Stimulated activated CD4-positive, alpha-beta T cell treated with anti-CD3 and anti-CD28 coated beads, Interleukin-4, amount 100 ng/mL, for 24 hours (primary cell): ENCODE data around the gene PRKG2.
"Not testable (repeated sequence)": the region's sequence is repeated elsewhere in the genome, so short reads cannot be mapped to it uniquely, and the experiment has no call there.

Source experiments
- DNase-seq: peaks from one replicate; pipeline ENCODE4 v3.0.0-alpha.2; 2020

Gene PRKG2, protein sequence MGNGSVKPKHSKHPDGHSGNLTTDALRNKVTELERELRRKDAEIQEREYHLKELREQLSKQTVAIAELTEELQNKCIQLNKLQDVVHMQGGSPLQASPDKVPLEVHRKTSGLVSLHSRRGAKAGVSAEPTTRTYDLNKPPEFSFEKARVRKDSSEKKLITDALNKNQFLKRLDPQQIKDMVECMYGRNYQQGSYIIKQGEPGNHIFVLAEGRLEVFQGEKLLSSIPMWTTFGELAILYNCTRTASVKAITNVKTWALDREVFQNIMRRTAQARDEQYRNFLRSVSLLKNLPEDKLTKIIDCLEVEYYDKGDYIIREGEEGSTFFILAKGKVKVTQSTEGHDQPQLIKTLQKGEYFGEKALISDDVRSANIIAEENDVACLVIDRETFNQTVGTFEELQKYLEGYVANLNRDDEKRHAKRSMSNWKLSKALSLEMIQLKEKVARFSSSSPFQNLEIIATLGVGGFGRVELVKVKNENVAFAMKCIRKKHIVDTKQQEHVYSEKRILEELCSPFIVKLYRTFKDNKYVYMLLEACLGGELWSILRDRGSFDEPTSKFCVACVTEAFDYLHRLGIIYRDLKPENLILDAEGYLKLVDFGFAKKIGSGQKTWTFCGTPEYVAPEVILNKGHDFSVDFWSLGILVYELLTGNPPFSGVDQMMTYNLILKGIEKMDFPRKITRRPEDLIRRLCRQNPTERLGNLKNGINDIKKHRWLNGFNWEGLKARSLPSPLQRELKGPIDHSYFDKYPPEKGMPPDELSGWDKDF

DNA sequence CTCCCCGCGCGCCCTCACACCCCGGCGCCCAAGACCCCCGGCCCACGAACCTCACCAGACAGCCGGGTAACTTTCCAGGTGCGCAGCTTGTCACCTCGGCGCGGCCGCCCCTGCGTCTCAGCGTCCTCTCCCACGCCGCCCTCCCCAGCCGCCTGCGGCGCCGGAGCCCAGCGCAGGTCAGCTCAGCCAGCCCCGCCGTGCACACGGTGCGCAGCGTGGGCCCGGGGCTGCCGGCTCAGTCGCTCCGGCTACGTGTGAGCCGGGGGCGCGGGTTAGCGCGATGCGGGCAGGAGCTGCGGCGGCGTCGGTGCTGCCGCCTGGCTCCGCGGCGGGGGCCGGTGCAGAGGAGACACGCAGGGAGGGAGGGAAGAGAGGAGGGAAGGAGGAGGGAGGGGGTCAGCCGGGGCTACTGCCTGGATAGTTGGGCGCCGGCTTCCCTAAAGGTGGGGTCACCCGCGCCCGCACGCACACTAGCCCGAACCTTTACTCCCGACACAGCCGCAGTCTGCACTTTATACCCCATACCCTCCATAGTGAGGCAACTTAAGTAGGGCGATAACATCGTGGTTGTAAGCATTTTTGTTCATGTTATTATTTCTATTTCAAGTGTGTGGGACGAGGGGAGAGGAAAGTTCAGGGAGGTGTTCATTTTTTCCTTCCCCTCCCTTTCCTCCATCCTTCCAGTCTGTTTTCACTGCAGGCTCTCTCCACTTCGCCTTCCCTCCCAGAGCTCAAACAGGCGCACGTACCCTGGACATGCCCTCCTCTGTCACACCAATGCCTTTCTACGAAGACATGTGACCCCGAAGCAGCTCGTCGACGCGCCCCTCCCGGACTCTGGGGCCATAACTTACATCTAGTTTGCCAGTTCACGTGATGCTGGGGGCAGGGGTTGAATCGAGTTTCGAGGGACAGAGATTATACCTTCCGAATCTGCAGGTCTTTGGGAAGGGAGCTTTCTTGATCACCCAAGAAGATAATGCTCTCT, at the start of gene PRKG2:
PRKG2 (minus strand) TSS at position 342 of the 988 bp plus-strand sequence. CDS start 10,175 bp downstream, outside the sequence.
- no peak for DNase-seq

DNA sequence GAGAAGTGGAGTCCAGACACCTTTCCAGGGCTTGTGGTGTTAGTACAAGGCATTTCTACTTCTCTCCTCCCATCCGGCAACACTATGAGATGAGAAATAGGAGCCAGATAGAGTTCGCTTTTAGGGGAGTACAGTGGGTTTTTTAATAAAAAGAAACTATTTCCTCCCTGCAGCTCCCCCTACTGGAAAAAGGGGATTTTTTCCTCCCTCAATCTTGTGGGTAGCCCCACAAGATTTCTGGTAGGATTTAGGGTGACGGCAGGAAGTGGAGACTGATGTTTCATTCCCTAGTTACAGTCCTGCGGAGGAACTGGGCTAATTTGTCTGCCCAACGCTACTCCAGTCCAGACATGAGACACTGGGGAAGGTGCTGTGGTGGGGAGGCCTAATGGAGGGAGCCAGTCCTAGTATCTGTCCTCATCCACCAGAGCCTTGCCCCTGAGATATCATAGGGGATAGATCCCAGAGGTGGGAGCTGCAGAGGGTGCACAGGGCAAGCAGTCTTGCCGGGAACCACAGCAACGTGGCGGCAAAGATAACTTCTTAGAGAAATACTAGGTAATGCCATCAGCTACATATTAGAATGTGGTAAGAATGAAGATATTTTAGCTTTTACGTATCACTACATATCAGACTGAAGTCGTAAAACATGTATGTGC, 45.5 kb upstream of the PRKG2 start:
- DNase-seq = no peak

DNA sequence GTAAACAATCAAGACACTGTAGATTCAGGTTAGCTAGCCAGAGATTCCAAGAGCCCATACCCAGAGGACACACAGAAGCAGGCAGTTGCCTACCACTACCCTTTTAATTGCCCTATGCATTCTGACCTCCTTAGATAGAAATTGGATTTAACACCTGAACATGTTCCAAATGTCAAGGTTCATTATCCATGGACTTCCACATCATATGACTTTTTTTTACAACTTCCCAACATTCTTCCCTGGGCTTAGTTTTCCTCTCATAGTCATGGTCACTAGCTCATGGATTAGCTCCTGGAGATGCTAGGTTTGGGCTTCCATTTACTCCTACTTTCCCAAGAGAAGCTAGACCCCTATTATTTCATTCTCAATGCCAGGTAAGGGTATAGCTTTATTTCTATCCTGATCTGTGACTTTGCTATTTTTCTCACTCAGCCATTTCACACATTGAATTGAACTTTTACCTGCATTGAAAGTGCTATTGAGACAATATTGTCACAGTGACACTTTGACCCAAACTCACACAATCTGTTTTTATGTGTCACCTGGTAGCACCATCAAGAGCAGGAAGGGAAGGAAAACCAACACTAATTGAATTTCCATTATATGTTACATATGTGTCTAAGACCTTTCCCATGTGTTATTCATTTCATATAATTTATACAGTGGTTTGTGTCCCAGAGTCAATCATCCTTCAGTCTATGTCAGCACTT, 44.0 kb upstream of the PRKG2 start:
- no peak for DNase-seq

DNA sequence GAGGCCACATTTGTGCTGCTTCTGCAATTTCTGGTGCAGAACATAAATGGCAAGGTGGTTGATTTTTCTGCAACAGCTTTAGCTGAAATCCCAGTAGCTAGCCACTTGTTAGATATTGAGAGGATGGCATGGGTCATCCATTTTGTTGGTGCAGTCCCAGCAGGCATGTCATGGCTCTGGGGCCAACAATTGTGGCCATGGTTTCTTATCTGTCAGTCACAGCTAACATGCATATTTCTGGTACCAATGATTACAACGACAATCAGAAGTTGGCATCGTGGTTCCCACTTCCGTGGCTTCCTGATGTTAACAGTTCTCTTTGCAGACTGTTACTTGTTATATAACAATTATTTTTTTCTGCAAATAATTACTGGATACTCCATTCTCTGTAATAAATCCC, 42.8 kb upstream of the PRKG2 start:
- no peak for DNase-seq

DNA sequence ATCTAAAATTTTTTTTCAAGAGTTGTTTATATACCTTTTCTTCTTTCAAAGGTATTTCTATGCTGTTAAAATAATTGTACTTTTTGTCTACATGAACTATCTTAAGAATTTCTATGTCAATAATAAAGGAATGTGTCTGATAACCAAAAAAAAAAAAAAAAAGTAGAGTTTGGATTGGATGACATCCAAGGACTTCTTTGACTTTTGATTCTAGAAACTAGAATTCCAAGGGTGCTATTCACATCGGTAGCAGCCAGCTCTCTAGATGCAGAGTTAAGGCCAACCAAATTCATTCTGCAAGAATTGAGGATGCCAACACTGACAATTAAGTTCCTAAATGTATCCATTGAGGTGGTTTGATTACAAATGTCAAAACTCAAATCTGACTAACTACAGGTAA, 42.0 kb upstream of the PRKG2 start:
- no peak for DNase-seq

DNA sequence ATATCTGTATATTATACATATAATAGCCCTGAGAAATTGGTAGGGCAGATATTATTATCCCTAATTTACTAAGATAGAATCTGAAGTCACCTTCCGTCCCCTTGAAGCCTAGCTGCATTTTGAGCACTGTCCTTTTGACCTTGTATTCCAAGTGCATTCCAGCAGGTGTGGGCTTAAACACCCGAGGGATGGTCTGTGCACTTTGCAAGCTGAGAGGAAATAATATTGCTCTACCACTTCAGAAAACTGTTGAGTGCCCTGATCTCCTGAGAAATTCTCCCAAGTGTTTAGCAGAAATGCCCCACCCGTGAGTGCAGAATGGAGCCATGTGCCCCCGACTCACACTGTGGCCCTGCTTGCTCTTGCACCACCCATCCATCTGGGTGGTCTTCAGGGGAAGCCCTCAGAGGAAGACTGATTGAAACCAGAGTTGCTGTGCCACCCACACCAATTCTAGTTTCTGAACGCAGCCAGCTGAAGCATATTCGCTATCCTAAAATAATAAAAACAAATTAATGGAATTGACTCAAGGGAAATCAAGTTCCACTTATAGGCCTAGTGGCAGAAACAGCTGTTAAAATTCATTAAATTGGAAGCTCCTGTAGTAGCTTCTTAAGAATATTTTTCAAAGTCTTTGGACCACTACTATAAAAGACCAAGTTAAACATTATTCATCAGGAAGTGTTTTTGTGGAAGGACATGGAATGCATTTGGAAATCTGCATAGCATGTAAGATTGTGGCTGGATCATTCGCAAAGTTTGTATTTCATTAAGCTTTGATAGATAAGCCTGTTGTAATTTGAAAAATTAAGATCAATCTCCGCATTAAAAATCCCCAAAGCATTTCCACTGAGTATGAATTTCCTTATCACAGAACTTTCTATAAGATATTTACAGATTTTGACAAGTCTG, 41.3 kb upstream of the PRKG2 start:
- no peak for DNase-seq

DNA sequence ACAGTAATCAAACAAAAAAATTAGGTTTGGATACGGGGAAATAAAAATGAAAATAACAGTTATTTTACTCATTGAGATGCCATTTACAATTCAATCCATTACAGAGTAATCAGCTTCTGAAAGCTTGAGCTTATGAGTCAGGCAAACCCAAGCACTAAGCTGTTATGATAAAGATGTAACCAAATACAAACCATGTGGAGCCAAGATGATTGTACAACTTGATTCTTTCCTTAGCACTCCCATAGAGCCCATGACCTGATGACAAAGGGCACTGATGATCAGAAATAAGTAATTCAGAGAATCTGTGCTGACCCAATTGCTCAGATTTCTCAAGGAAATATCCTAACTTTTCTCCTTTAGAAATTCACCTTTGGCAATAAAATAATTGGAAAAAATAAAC, 40.5 kb upstream of the PRKG2 start:
- DNase-seq = no peak

DNA sequence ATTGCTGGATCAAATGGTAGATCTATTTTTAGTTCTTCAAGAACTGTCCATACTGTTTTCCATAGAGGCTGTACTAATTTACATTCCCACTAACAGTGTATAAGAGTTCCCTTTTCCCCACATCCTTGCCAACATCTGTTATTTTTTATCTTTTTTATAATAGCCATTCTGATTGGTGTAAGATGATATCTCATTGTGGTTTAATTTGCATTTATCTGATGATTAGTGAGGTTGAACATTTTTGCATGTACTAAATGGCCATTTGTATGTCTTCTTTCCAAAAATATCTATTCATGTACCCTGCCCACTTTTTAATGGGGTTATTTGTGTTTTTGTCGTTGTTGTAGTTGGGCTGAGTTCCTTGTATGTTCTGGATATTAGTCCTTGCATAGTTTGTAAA, 35.4 kb upstream of the PRKG2 start:
- no peak for DNase-seq

DNA sequence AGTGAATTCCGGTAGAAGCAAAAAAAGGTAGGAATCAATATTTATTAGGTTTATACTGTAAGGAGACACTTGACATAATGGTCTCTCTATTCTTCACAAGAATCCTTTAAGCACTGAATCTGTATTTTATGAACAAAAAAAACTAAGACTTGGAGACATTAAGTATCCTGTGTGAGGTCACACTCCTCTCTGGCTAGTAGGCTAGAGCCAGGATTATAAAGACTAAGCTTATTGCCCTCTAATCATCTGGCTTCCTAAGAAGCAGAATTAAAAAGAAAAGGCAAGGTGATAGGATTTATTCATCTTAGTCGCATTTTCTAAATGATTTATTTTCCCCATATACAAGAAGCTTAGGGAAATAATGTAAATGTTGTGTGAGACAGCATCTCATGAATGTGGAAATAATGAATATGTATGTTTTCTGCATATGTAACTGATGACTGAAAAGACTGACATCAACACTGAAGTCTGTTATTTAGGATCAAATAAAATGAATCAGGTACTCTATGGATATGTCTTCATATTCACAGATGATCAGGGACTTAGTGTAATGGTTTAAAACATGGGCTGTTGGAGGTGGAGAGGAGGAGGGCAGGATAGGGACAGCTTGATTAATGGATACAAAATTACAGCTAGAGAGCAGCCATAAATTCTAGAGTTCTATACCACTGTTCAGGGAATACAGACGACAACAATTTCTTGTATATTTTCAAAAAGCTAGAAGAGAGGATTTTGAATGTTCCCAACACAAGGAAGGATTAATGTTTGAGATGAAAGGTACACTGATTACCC, 30.4 kb upstream of the PRKG2 start:
- DNase-seq = no peak

DNA sequence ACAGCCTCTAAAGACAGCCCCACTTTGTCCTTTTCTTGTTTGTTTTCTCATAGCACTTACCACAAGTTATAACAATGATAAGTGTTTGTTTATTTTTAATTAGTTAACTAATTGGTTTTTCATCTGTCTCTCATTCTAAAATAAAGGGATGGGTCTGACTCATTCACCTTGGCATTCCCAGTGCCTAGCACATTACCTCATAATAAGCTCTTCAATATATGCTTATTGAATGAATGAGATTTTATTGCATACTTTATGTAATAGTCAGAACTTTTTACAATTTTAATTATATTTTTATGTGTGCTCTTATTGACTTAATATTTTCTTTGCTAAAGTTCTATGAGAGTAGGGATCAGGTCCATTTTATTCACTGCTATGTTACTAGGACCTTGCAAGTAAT, 22.8 kb upstream of the PRKG2 start:
- no peak for DNase-seq

DNA sequence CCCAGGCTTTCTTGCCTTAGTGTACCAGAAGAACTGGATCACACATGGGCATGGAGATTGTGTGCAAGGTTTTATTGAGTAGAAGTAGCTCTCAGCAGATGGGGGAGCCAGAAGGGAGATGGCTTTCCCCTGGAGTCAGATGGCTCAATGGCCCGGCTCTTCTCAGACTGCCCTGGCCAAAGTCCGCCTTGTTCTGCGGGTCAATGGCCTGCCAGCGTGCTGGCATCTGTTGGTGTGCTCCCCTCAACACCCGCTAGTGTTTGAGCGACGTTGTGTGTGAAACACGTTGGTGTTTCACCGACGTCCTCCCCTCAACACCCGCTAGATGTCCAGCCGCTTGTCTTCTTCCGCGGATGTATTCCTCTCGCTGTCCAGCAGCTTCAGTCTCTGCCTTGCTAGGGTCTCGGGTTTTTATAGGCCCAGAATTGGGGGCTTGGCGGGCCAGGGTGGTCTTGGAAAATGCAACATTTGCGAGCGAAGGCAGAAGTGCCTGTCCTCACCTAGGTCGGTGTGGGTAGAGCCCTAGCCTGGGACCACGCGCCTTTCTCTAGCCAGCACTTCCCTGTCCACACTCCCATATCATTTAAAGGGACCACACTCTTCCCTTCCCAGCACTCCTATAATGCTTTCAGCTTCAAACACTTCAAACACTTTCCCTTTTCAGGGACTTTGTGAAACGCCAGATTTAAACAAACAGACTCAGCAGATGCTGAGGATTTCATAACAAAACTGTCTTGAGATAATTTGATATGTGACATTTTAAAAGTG, 21.1 kb upstream of the PRKG2 start:
- no peak for DNase-seq

DNA sequence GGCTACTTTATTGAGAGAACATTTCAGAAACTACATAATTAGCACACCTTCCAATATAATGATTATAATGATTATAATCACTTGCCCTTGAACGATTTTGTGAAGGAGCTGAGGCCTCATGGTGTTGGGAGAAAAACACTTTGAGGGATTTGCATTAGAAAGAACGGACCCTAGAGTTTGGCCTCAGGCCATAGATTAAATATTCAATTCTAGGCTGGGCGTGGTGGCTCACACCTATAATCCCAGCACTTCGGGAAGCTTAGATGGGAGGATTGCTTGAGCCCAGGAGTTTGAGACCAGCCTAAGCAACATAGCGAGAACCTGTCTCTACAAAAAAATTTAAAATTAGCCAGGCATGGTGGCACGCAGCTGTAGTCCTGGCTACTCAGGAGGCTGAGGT, 12.9 kb upstream of the PRKG2 start:
- DNase-seq = no peak

DNA sequence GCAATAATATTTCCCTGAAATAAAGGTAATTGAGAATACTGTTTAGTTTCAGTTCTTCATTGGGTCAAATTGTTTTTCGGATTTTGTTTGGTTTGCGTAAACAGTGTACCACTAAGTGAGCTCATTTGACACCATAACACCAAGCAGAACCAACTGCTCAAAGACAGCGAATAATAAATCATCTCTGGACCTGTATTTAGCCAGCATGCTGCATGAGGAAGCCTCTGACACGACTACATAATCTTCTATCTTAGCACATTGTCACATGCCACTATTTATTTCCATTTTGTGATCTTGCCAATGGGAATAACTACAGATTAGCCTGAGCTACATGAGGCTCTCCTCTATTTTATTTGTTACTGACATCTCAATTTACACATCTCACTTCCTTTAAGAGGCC, 12.1 kb upstream of the PRKG2 start:
- DNase-seq = no peak

DNA sequence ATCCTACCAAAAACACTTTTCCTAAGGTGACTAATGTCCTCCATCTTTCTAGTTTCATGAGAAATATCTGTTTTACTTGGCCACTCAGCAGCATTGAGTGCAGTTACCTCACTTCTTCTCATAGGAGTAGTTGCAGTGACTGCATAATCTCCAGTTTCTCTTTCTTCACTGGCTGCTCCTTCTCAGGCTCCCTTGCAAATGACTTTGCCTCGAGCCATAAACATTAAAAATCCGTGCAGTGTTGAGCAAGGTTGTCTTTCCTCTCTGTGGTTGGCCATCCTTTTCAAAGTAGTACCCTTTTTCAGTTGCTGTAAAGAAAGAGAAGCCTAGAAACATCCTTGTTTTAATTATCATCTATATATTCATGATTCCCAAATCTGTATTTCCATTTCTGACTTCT, 10.2 kb upstream of the PRKG2 start:
- no peak for DNase-seq

DNA sequence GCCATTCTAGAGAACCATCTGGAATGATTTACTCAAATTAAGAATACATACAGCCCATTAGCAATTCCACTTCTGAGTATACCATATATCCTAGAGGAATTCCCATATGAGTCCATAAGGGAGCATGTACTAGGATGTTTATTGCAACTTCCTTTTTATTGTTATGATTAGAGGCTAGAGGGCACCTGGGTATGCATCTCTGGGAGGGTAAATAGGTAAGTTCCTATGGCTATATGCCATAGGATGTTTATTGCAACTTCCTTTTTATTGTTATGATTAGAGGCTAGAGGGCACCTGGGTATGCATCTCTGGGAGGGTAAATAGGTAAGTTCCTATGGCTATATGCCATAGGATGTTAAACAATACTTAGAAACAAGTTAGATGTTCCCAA, 7.1 kb upstream of the PRKG2 start:
- DNase-seq = not testable (repeated sequence)

DNA sequence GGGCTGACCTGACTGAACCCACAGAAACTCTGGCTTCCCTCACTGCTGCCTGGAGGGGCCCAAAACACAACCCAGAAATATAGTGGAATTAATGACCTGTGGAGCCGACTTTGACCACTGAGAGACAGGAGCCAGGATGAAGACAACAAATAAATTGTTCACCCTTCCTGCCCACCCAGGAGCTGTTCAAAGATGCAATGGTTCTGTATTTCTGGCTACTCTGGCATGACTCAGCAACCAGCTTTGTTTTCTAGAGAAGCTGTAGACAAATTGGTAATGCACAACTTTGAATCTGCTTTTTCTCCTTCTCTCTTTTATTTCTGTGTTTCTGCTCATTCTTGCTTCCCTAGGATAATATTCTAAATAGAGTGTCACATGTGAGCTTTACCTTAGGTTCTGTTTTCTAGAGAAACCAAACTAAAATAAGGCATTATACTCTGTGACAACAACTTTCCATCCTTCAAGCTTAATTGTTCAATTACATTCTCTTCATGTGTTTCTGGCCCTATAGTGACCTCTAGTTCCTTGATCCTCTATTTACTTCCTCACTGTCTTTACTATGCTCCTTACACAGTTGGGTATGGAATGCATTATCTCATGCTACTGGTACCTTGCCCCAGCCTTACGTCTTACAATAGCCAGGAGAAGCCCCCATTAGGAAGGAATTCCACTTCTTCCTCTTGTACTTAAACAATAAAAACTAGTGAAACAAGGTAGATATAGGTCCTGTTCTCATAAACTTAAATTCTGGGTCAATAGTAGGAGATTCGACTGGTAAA, 6.5 kb upstream of the PRKG2 start:
- no peak for DNase-seq

DNA sequence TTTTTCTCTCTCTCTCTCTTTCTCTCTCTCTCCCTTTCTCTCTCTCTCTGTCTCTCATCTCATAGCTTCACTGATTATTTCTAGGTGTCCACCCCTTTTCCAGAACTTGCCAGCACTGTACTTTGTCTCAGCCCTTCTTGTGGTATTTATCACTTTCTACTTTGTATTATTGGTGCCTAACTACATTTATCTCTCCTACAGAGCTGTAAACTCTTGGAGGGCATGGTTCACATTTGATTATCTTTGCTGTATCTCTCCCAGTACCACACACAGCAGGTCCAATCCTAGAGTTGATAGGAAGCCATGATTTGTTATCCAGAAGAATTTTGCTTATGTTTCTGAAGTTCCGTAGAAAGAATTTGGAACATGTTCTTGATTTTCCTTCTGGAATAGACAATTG, 5.2 kb upstream of the PRKG2 start:
- no peak for DNase-seq

DNA sequence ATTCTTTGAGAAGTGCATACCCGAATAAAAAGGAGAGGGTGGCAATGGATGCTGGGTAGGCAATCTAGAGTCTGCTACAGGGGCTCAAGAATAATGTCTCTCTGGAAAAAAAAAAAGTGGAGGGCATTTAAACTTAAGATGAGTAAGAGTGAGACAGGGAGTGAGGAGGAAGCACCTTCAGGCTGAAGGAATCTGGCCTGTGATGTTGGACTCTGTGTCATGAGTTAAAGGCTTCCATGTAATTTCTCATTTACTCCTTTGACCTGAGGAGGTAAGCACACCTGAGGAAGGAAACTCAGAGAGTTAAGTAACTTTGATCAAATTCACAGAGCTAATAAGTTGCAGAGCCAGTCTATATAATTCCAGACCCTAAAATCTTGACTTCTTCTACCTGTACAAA, 3.2 kb upstream of the PRKG2 start:
- DNase-seq = no peak
